Measurements from ENCODE around the gene PHLPP1.

The PHLPP1 gene

DNA sequence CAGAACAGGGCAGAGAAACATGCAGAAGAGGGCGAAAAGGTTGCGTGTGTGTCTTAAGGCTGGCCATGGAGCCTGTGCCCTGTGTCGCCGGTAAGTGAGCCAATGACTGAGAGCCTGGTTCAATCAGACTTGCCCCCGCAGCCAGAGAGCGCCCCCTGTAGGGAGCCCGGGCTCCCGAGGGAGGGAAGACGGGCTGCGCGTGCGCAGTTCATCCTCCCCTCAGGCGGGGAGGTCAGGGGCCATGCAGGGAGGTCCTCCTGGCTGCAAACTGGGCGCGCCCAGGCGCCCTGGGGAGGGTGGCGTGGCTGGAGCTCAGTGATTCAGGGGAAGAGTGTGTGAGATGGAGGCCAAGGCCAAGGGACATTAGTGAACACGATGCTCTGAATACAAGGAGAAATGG, 276.6 kb downstream of the PHLPP1 start:
- no peaks in the 10 kb centered on the region for H3K4me1 Mint-ChIP-seq (ENCODE audit: low read depth)
- H3K4me3 Mint-ChIP-seq: no peak overlapping the region
- no peak overlapping the region for H3K27ac Mint-ChIP-seq
- H3K36me3 Mint-ChIP-seq (ENCODE audit: low read depth): no peaks in the 10 kb centered on the region
- intact Hi-C loops (cut with micrococcal nuclease): no loop called here
- H3K27me3 Mint-ChIP-seq: peaks cover 3% of the 10 kb centered on the region
- H3K9me3 Mint-ChIP-seq: no peaks in the 10 kb centered on the region

DNA sequence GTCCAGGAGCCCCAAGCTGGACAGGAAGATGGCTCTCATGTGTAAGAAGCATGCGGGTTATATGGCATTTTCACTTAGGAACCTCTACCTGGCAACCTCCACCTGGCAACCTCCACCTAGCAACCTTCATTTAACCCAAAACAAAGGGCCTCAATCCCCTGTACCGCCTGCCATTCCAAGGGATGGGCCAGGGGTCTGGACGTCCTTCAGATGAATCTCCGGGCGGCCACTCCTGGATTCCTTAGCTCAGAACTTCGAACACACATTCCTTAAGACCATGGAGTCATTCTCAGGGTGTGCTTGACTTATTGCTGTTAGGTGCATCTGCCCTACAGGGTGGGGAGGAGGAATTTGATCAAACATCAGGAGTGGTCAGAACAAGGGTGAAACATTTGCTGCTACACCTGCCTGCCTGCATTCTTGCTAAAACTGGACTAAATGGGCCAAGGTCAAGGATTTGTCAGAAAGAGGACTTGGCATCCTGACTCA, 277.6 kb downstream of the PHLPP1 start:
- H3K36me3 Mint-ChIP-seq (ENCODE audit: low read depth): no peaks in the 10 kb centered on the region
- intact Hi-C loops (cut with micrococcal nuclease): no loop called here
- peaks cover 3% of the 10 kb centered on the region for H3K27me3 Mint-ChIP-seq
- no peak overlapping the region for H3K27ac Mint-ChIP-seq
- no peak overlapping the region for H3K4me3 Mint-ChIP-seq
- H3K4me1 Mint-ChIP-seq (ENCODE audit: low read depth): no peaks in the 10 kb centered on the region
- H3K9me3 Mint-ChIP-seq: no peaks in the 10 kb centered on the region

- H3K9me3 Mint-ChIP-seq: no peaks in the 10 kb centered on the region
- no peaks in the 10 kb centered on the region for H3K36me3 Mint-ChIP-seq (ENCODE audit: low read depth)
- H3K4me3 Mint-ChIP-seq: no peak overlapping the region
- H3K27me3 Mint-ChIP-seq: no peaks in the 10 kb centered on the region
- H3K4me1 Mint-ChIP-seq (ENCODE audit: low read depth): no peaks in the 10 kb centered on the region
- no peak overlapping the region for H3K27ac Mint-ChIP-seq
- intact Hi-C loops (cut with micrococcal nuclease): no loop called here
Measured at GRCh38 chr18:62996566-62996965, 281.2 kb downstream of the PHLPP1 start.

DNA sequence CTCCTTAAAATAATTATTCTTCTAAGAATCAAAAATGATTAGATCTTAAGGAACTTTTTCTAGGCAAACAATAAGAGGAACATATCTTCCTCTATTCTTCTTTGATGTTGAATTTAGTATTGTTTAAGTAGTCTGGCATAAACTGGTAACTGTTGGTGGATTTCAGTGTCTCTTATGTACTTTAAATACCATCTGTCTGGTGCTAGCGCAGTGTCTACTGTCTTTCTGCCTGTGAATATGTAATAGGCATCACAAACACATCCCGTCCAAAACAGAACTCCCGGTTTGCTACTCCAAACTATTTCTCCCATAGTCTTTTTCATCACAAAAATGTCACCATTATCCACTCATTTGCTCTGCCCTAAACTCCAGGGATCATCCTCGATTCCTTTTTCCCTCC, 281.7 kb downstream of the PHLPP1 start:
- no peaks in the 10 kb centered on the region for H3K4me1 Mint-ChIP-seq (ENCODE audit: low read depth)
- H3K27ac Mint-ChIP-seq: no peak overlapping the region
- H3K9me3 Mint-ChIP-seq: no peaks in the 10 kb centered on the region
- intact Hi-C loops (cut with micrococcal nuclease): no loop called here
- H3K4me3 Mint-ChIP-seq: no peak overlapping the region
- H3K27me3 Mint-ChIP-seq: no peaks in the 10 kb centered on the region
- H3K36me3 Mint-ChIP-seq (ENCODE audit: low read depth): no peaks in the 10 kb centered on the region

- Mint-ChIP-seq H3K4me1 (ENCODE audit: low read depth) (no peaks in the 10 kb centered on the region), H3K27me3 (no peaks in the 10 kb centered on the region), H3K36me3 (ENCODE audit: low read depth) (no peaks in the 10 kb centered on the region), H3K9me3 (no peaks in the 10 kb centered on the region), H3K27ac (no peak overlapping the region), H3K4me3 (no peak overlapping the region)
- intact Hi-C loops (cut with micrococcal nuclease): no loop called here
Measured at GRCh38 chr18:62998443-62998842, 283.1 kb downstream of the PHLPP1 start.

DNA sequence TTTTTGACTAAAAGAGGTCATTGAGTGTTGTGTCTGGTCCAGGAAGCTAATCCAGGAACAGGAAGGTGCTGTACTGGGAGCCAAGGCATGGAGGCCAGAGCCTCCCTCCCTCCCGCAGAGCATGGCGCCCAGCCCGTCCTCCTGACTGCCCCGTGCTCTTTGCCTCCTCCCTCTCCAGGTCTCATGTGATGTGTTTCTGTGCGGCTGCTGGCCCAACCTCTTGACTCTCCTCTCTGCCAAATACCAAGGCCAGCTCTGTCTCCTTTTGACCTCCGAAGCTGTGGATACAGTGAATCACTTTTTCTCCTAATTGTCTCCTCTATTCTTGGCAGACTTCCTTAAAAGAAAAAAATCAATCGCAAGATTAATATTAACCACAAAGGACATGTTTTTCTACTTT, 284.1 kb downstream of the PHLPP1 start:
- intact Hi-C loops (cut with micrococcal nuclease): no loop called here
- Mint-ChIP-seq H3K36me3 (ENCODE audit: low read depth) (no peaks in the 10 kb centered on the region), H3K4me1 (ENCODE audit: low read depth) (no peaks in the 10 kb centered on the region), H3K9me3 (no peaks in the 10 kb centered on the region), H3K4me3 (no peak overlapping the region), H3K27ac (no peak overlapping the region), H3K27me3 (no peaks in the 10 kb centered on the region)

DNA sequence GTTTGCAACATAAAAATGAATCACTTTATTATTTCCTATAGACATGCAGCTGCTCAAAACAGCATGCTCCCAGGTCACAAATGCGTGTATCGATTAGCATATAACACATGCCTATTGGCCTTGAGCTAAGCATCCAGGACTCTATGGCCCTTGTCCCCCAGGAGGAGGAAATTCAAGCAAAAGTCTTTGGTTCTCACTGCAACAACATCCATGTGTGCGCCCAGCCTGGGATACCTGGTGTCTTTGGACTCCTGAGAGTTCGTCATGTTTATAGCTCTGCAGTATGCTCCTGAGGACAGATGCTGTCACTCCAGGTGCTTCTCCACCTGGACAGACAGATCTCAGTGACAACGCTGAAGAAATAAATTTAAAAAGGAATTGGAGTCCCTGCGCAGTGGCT, 284.6 kb downstream of the PHLPP1 start:
- Mint-ChIP-seq H3K36me3 (ENCODE audit: low read depth) (no peaks in the 10 kb centered on the region), H3K27ac (no peak overlapping the region), H3K4me1 (ENCODE audit: low read depth) (no peaks in the 10 kb centered on the region), H3K27me3 (no peaks in the 10 kb centered on the region), H3K9me3 (no peaks in the 10 kb centered on the region), H3K4me3 (no peak overlapping the region)
- intact Hi-C loops (cut with micrococcal nuclease): no loop called here

- H3K4me1 Mint-ChIP-seq (ENCODE audit: low read depth): no peaks in the 10 kb centered on the region
- intact Hi-C loops (cut with micrococcal nuclease): no loop called here
- no peak overlapping the region for H3K27ac Mint-ChIP-seq
- H3K9me3 Mint-ChIP-seq: no peaks in the 10 kb centered on the region
- H3K27me3 Mint-ChIP-seq: no peaks in the 10 kb centered on the region
- H3K36me3 Mint-ChIP-seq (ENCODE audit: low read depth): no peaks in the 10 kb centered on the region
- H3K4me3 Mint-ChIP-seq: no peak overlapping the region
Measured at GRCh38 chr18:63000839-63001238, 285.5 kb downstream of the PHLPP1 start.

GRCh38 chr18:63001861-63002260, 286.5 kb downstream of the PHLPP1 start:
- intact Hi-C loops (cut with micrococcal nuclease): no loop called here
- H3K27me3 Mint-ChIP-seq: no peaks in the 10 kb centered on the region
- no peak overlapping the region for H3K4me3 Mint-ChIP-seq
- H3K27ac Mint-ChIP-seq: no peak overlapping the region
- H3K36me3 Mint-ChIP-seq (ENCODE audit: low read depth): no peaks in the 10 kb centered on the region
- H3K4me1 Mint-ChIP-seq (ENCODE audit: low read depth): no peaks in the 10 kb centered on the region
- H3K9me3 Mint-ChIP-seq: no peaks in the 10 kb centered on the region

DNA sequence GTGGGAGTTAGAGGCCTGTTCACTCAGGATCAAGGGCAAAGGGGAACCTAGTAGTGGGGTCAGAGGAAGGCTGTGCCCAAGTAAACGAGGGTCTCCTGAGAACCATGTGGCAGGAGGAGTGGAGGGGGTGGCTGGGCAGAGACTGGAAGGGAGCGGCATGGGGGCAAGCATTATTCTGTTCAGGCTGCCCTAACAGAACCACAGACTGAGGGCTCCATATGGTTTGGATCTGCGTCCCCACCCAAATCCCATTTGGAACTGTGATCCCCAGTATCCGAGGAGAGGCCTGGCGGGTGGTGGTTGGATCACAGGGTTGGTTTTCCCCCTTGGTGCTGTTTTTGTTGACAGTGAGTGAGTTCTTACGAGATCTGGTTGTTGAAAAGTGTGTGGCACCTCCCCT, 287.0 kb downstream of the PHLPP1 start:
- no peaks in the 10 kb centered on the region for H3K4me1 Mint-ChIP-seq (ENCODE audit: low read depth)
- H3K27ac Mint-ChIP-seq: no peak overlapping the region

GRCh38 chr18:63002803-63003445, 287.6 kb downstream of the PHLPP1 start:
- Mint-ChIP-seq H3K4me3 (no peak overlapping the region), H3K27me3 (no peaks in the 10 kb centered on the region), H3K27ac (no peak overlapping the region), H3K9me3 (no peaks in the 10 kb centered on the region), H3K4me1 (ENCODE audit: low read depth) (no peaks in the 10 kb centered on the region), H3K36me3 (ENCODE audit: low read depth) (no peaks in the 10 kb centered on the region)
- intact Hi-C loops (cut with micrococcal nuclease): no loop called here

More for the DNA sequence above, 287.0 kb downstream of the PHLPP1 start:
- H3K9me3 Mint-ChIP-seq: no peaks in the 10 kb centered on the region
- no peaks in the 10 kb centered on the region for H3K36me3 Mint-ChIP-seq (ENCODE audit: low read depth)
- H3K27me3 Mint-ChIP-seq: no peaks in the 10 kb centered on the region
- no peak overlapping the region for H3K4me3 Mint-ChIP-seq
- intact Hi-C loops (cut with micrococcal nuclease): no loop called here

DNA sequence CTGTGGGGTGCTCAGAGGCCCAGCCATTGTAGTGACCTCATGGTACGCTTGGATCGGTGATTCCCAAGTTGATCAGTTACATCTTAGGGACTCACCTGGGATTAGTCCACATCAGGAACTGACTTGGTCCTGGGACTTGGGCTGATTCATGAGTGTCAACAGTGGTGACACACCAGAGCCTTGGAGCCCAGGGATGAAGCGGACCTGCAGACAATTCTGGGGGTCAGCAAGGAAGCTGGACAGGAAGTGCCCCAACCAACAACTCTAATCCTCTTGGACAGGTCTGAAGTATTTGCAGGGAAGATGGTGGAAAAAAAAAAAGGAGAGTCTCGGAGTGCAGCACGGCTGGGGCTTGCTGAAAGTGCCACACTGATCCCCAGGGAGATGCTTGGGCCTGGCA, 288.6 kb downstream of the PHLPP1 start:
- Mint-ChIP-seq H3K36me3 (ENCODE audit: low read depth) (no peaks in the 10 kb centered on the region), H3K4me1 (ENCODE audit: low read depth) (no peaks in the 10 kb centered on the region), H3K27ac (no peak overlapping the region), H3K27me3 (no peaks in the 10 kb centered on the region), H3K9me3 (no peaks in the 10 kb centered on the region), H3K4me3 (no peak overlapping the region)
- intact Hi-C loops (cut with micrococcal nuclease): no loop called here

- Mint-ChIP-seq H3K4me1 (ENCODE audit: low read depth) (no peaks in the 10 kb centered on the region), H3K36me3 (ENCODE audit: low read depth) (no peaks in the 10 kb centered on the region), H3K27me3 (no peaks in the 10 kb centered on the region), H3K9me3 (no peaks in the 10 kb centered on the region), H3K4me3 (no peak overlapping the region), H3K27ac (no peak overlapping the region)
- intact Hi-C loops (cut with micrococcal nuclease): no loop called here
Measured at GRCh38 chr18:63004466-63005089, 289.2 kb downstream of the PHLPP1 start.

GRCh38 chr18:63005306-63005705, 290.0 kb downstream of the PHLPP1 start:
- Mint-ChIP-seq H3K36me3 (ENCODE audit: low read depth) (no peaks in the 10 kb centered on the region), H3K4me3 (no peak overlapping the region), H3K9me3 (no peaks in the 10 kb centered on the region), H3K27ac (no peak overlapping the region), H3K4me1 (ENCODE audit: low read depth) (no peaks in the 10 kb centered on the region), H3K27me3 (no peaks in the 10 kb centered on the region)
- intact Hi-C loops (cut with micrococcal nuclease): no loop called here

DNA sequence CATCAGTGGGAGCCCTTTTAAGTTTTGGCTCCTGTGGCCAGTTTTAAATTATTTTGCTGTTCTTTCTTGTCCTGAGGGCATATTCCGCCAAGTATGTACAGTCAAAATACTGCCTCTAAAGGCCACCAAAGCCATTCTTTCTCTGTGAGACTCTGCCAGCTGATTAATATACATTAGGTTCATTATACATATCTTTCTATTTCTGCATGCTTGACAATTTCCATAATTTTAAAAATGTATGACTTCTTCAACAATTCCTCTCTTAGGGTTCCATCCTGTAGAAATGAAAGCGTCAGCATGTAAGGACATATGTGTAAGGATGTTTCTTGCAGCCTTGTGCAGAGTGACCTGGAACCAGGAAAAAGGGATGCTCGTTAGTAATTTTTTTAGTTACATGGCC, 291.9 kb downstream of the PHLPP1 start:
- H3K27ac Mint-ChIP-seq: no peak overlapping the region
- intact Hi-C loops (cut with micrococcal nuclease): no loop called here
- peaks cover 6% of the 10 kb centered on the region for H3K9me3 Mint-ChIP-seq
- no peaks in the 10 kb centered on the region for H3K36me3 Mint-ChIP-seq (ENCODE audit: low read depth)
- no peaks in the 10 kb centered on the region for H3K4me1 Mint-ChIP-seq (ENCODE audit: low read depth)
- no peaks in the 10 kb centered on the region for H3K27me3 Mint-ChIP-seq
- H3K4me3 Mint-ChIP-seq: no peak overlapping the region

All from dendritic cell treated with granulocyte-macrophage colony-stimulating factor and Interleukin-4, amounts not matched to agents 40 ng/mL and 50 ng/mL, for 4 days (primary cell).